ENCODE data around the gene RALGDS.
"Not testable (repeated sequence)": the region's sequence is repeated elsewhere in the genome, so short reads cannot be mapped to it uniquely, and the experiment has no call there.

Gene RALGDS

DNA sequence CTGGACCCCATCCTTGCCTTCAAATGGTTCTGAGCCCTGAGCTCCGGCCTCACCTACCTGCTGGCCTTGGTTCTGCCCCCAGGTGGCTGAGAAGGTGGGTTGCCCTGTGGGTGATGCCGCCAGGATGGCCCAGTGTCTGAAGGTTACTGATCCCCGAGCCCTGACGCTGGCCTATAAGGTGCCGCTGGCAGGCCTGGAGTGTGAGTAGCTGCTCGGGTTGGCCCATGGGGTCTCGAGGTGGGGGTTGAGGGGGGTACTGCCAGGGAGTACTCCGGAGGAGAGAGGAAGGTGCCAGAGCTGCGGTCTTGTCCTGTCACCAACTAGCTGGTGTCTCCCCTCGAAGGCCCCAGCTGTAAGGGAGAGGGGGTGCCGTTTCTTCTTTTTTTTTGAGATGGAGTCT lies 54.0 kb downstream of the RALGDS start:
- DNase-seq (ENCODE audit: low read depth in 2 of 2): no peak

DNA sequence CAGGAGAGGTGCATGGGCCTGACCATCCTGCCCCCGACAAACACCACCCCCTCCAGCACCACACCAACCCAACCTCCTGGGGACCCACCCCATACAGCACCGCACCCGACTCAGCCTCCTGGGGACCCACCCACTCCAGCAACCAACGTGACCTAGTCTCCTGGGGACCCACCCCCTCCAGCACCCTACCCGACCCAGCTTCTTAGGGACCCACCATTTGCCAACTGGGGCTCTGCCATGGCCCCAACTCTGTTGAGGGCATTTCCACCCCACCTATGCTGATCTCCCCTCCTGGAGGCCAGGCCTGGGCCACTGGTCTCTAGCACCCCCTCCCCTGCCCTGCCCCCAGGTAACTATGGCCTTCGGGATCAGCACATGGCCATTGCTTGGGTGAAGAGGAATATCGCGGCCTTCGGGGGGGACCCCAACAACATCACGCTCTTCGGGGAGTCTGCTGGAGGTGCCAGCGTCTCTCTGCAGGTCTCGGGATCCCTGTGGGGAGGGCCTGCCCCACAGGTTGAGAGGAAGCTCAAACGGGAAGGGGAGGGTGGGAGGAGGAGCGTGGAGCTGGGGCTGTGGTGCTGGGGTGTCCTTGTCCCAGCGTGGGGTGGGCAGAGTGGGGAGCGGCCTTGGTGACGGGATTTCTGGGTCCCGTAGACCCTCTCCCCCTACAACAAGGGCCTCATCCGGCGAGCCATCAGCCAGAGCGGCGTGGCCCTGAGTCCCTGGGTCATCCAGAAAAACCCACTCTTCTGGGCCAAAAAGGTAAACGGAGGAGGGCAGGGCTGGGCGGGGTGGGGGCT lies 54.7 kb downstream of the RALGDS start:
- DNase-seq (ENCODE audit: low read depth in 2 of 2): no peak

DNA sequence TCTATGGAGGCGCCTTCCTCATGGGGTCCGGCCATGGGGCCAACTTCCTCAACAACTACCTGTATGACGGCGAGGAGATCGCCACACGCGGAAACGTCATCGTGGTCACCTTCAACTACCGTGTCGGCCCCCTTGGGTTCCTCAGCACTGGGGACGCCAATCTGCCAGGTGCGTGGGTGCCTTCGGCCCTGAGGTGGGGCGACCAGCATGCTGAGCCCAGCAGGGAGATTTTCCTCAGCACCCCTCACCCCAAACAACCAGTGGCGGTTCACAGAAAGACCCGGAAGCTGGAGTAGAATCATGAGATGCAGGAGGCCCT lies 56.0 kb downstream of the RALGDS start:
- no peak for DNase-seq (ENCODE audit: low read depth in 2 of 2)

- no peak for DNase-seq (ENCODE audit: low read depth in 2 of 2)
These were observed 56.6 kb downstream of the RALGDS start for GRCh38 chr9:133064241-133065069.

DNA sequence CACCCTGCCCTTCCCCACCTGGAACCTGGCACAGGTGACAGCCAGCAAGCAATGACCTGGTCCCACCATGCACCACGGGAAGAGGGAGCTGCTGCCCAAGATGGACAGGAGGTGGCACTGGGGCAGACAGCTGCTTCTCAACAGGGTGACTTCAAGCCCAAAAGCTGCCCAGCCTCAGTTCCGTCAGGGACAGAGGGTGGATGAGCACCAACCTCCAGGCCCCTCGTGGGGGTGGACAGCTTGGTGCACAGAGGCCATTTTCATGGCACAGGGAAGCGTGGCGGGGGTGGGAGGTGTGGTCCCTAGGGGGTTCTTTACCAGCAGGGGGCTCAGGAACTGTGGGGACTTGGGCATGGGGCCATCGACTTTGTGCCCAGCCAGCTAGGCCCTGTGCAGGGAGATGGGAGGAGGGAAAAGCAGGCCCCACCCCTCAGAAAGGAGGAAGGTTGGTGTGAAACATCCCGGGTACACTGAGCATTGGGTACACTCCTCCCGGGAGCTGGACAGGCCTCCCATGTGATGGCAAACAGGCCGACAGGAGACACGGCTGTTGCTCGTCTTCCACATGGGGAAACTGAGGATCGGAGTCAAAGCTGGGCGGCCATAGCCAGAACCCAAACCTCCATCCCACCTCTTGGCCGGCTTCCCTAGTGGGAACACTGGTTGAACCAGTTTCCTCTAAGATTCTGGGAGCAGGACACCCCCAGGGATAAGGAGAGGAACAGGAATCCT lies 57.4 kb downstream of the RALGDS start:
- no peak for DNase-seq (ENCODE audit: low read depth in 2 of 2)

- DNase-seq (ENCODE audit: low read depth in 2 of 2): no peak
These were observed 57.9 kb downstream of the RALGDS start for GRCh38 chr9:133063159-133063499.

DNA sequence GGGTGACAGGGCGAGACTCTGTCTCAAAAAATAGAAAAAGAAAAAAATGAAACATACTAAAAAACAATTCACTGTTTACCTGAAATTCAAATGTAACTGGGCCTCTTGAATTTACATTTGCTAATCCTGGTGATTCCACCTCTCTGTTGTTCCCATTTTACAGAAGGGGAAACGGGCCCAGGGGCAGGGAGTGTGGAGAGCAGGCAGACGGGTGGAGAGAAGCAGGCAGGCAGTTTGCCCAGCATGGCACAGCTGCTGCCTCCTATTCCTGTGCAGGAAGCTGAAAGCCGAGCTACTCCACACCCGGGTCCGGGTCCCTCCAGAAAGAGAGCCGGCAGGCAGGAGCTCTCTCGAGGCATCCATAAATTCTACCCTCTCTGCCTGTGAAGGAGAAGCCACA lies 58.5 kb downstream of the RALGDS start:
- not testable (repeated sequence) for DNase-seq (ENCODE audit: low read depth in 2 of 2)

DNA sequence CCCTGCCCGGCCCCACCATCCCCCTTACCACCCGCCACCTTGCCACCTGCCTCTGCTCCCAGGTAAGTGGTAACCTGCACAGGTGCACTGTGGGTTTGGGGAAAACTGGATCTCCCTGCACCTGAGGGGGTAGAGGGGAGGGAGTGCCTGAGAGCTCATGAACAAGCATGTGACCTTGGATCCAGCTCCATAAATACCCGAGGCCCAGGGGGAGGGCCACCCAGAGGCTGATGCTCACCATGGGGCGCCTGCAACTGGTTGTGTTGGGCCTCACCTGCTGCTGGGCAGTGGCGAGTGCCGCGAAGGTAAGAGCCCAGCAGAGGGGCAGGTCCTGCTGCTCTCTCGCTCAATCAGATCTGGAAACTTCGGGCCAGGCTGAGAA lies 59.3 kb downstream of the RALGDS start, which contains the start of gene CEL:
Gene CEL, plus strand, starts transcription at position 218 of the 382 bp plus-strand sequence. Its CDS starts 22 bp downstream, at position 240.
- DNase-seq (ENCODE audit: low read depth in 2 of 2): not testable (repeated sequence)

DNA sequence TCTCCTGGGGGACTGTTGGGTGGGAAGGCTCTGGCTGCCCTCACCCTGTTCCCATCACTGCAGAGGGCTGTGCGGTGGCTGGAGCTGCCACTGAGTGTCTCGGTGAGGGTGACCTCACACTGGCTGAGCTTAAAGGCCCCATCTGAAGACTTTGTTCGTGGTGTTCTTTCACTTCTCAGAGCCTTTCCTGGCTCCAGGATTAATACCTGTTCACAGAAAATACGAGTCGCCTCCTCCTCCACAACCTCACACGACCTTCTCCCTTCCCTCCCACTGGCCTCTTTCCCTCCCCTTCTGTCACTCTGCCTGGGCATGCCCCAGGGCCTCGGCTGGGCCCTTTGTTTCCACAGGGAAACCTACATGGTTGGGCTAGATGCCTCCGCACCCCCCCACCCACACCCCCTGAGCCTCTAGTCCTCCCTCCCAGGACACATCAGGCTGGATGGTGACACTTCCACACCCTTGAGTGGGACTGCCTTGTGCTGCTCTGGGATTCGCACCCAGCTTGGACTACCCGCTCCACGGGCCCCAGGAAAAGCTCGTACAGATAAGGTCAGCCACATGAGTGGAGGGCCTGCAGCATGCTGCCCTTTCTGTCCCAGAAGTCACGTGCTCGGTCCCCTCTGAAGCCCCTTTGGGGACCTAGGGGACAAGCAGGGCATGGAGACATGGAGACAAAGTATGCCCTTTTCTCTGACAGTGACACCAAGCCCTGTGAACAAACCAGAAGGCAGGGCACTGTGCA lies 59.8 kb downstream of the RALGDS start:
- DNase-seq (ENCODE audit: low read depth in 2 of 2): not testable (repeated sequence)

DNA sequence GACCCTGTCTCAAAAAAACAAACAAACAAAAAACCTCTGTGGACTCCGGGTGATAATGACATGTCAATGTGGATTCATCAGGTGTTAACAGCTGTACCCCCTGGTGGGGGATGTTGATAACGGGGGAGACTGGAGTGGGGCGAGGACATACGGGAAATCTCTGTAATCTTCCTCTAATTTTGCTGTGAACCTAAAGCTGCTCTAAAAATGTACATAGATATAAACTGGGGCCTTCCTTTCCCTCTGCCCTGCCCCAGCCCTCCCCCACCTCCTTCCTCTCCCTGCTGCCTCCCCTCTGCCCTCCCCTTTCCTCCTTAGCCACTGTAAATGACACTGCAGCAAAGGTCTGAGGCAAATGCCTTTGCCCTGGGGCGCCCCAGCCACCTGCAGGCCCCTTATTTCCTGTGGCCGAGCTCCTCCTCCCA lies 60.6 kb downstream of the RALGDS start:
- DNase-seq (ENCODE audit: low read depth in 2 of 2): no peak

DNA sequence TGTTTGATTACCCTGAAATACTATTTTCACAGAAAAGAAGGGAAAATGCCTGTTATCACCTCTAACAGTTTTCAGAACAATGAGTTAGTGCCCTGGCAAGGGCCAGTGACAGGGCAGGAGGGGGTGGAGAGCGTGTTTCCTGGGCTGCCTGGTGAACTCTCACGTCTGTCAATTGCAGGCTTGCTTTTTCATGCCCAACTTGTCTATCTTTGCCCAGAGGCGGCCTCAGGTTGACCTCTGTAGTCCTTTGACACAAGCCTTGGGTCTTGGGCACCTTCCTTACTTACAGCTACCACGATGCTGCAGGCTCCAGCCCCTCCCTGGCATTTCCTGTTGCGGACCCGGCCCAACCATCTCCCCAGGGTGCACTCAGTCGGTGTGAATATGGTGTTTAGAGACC lies 61.4 kb downstream of the RALGDS start:
- no peak for DNase-seq (ENCODE audit: low read depth in 2 of 2)

DNA sequence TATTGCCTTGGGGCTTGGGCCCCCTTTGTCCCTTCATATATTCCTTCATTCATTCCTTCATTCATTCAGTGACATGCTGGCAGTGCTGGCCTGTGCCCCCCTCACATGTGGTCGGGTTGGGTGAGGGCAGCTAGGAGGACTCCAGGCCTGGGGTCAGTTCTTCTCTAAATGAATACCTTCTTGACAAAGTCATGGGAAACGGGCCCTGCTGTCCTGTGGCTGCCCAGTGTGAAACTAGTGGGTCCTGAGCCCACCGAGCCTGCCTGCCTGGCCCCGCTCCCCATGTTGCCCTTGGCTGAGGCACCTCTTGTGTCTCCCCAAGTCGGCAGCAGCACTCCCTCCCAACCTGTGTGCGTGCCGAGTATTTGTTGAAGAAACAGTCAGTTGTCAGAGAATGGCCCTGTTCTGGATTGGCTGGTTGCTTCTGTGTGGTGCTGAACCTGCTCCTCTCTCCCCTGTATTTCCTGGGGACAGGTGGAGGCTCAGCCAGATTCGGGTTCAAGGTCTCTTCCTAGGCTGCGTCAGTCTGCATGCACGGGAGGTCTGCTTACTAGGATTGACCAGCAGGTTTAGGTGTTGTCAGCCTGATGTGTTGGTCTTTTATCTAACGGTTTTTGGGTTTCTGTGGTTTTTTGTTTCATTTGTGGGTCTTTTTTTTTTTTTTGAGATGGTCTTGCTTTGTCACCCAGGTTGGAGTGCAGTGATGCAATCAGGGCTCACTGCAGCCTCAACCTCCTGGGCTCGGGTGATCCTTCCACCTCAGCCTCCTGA lies 62.3 kb downstream of the RALGDS start:
- DNase-seq (ENCODE audit: low read depth in 2 of 2): no peak

DNA sequence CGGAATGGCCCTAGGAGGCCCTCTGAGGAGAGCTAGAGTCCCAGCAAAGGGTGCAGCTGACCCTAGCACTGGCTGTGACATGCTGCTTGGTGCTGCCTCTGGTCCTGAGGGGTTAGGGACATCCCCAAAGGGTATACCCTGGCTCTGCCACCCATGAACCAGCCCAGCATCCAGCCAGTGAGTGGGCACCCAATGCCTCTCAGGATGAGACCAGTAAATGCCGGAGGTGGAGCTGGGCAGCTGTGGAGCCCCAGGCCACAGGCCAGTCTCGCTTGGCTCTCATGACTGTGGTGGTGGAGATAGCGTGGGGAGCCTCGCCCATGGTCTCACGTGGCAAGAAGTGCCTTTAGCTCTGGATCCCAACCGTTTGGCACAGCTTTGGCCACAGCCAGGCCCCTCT lies 63.0 kb downstream of the RALGDS start:
- no peak for DNase-seq (ENCODE audit: low read depth in 2 of 2)

- DNase-seq (ENCODE audit: low read depth in 2 of 2): no peak
These were observed 63.5 kb downstream of the RALGDS start for GRCh38 chr9:133057553-133057952.

- DNase-seq (ENCODE audit: low read depth in 2 of 2): no peak
These were observed 64.0 kb downstream of the RALGDS start for GRCh38 chr9:133057006-133057405.

DNA sequence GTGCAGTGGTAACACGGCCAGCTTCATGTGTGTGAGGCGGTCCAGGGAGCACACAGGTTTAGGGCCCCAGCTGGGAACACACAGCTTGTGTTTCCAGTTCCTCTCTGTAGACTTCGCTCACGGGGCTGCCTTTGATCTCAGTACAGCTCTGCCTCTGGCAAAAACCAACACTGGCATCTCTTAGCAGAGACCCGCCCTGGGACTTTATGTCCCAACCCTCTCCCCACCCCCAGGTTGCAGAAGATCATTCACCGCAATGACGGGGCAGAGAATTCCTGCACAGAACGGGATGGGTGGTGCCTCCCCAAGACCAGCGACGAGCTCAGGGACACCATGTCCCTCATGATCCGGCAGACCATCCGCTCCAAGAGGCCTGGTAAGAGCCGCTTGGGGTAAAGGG lies 64.5 kb downstream of the RALGDS start:
- no peak for DNase-seq (ENCODE audit: low read depth in 2 of 2)

DNA sequence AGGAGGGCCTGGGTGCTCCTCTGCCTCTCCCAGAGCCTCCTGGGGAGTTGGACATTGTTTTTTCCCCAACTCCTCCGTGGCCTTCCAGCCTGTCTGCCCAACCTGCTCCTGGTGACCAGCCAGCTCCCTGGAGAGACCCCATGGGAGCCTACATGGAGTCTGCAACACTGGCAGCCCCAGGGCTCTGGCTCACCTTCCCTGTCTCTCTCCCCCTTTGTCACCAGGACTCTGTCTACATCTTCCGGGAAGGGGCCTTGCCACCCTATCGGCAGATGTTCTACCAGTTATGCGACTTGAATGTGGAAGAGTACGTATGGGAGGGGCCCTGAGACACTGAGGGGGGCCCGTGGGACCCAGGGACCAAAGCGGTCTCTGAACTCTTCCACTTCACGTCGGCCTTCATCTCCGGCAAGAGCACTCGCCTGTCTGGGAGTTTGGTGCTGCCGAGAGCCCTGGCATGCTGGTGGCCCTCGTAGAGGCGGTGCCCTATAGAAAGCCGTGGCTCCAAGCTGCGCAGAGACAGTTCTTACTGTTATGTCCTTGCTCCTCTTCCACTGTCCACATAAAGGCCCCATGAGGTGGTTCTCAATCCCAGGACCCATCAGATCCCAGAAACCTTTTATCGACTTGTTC lies 65.1 kb downstream of the RALGDS start:
- no peak for DNase-seq (ENCODE audit: low read depth in 2 of 2)

DNA sequence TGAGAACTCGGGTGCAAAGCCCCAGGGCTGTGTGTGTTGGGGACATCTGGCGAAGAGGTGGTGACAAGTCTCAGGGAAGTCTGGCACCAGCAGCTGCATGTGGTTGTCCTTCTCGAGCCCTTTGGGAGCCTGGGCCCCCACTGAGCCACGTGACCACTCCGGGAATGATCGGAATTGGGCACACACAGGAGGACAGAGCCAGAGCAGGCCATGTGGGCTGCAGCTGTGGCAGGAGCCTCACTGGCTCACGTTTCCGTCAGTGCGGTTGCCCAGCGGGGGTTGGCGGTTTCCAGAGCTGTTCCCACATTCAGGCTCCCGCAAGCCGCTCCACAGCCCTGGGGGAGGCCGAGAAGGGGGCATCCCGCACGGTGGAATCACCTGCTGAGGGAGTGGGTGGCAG lies 66.1 kb downstream of the RALGDS start:
- no peak for DNase-seq (ENCODE audit: low read depth in 2 of 2)

DNA sequence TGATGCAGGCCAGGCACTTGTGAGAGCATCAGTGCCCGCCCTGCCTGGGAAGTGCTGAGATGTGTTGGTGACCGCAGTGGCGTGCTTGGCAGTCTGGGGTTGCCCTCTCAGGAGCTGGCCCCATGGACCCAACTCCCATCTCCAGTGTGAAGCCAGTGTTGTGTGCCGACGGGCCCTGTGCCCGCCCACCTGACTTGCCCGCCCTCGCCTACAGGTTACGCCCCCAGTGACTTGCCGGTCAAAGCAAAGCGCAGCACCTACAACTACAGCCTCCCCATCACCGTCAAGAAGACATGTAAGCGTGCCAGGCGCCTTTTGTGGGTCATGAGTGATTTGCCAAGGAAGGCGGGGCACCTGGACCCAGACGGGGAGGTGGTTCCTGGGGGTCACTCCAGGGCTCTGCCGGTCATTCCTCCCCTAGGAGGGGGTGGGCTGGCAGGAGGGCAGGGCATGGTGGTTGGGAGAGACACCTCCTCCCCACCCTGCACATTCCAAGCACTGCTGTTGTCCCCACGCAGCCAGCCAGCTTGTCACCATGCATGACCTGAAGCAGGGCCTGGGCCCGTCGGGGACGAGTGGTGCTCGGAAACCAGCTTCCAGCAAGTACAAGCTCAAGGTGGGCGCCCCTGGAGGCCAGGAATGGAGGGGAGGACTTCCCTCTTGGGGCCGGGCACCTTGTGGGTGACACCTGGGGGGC lies 66.7 kb downstream of the RALGDS start:
- no peak for DNase-seq (ENCODE audit: low read depth in 2 of 2)

- DNase-seq (ENCODE audit: low read depth in 2 of 2): no peak
These were observed 69.0 kb downstream of the RALGDS start for GRCh38 chr9:133051966-133052539.
